GM18526 (cell line): ENCODE results near the gene ZBTB26.

Experiments used
- POLR2A ChIP-seq: IDR thresholded peaks from 3 replicates; pipeline ENCODE4 v1.6.1; 2011; ENCODE audit not compliant: insufficient read length; ENCODE audit errors: extremely low read depth

ZBTB26 gene

DNA sequence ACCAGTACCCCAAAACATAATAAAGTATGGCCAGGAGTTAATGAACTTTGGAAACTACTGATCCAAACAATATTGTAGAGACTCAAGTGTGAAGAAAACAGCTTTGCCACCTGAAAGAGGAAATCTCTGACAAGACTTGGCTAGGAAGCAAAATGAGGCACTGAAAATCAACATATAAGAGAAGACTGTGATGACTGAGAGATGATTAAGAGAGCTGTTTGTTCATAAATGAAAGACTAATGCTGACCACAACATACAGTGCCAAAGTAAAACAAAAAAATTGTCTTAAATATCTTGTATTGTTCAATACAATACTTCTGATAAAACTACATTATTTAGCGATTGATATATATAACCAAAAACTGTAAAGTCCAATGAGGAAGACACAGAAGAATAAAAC, 33.3 kb downstream of the ZBTB26 start:
- no peak for TF ChIP-seq POLR2A

DNA sequence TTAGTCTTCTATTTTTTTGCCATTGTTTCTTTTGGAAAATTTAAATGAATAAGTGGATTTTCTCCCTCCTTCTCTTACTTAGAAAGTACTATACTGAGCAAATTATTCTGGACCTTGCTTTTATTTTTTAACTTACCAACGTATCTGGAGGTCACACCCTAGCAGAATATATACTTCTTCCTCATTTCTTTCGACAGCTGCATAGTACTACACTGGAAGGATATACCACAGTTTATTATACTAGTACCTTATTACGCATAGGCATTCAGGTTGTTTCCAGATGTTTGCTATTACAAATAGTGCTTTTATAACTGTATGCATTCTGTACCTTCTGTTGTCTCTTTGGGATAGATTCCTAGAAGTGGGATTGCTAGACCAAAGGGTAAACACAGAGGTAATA, 42.8 kb downstream of the ZBTB26 start:
- TF ChIP-seq POLR2A: no peak

DNA sequence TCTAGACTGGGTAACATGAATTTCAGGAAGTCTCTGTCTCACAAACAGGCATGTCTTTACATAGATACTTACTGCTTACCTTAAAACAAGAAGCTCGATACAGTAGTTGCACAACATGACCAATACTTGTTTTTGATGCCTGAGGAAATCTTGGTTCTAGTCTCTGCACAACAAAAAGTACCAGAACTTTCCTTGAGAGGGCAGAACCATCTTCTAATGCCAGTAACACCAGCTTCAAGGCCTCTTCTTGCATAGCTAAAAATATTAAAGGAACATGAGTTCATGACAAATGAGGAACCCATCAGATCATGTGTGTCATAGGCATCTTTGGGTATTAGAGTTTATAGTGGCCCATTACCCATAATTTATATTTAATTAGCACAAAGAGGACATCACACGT, 48.2 kb downstream of the ZBTB26 start:
- no peak for TF ChIP-seq POLR2A

DNA sequence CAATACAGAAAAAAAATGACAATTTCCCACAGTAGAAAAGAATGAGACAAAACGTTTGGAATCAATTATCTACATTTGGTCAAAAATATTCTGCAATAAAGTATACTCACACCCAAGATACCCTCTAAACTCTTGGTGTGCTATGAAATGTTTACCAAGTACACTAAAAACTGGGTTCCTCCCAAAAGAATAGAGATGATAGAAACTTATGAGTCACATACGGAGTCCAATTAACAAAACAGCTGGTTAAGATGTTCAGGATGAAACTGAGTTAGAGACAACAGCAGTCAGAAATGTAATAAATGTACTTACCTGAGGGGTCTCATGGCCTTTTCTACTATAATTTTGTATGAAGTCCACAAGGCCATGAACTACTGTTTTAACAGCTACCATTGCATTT, 51.9 kb downstream of the ZBTB26 start:
- TF ChIP-seq POLR2A: no peak

DNA sequence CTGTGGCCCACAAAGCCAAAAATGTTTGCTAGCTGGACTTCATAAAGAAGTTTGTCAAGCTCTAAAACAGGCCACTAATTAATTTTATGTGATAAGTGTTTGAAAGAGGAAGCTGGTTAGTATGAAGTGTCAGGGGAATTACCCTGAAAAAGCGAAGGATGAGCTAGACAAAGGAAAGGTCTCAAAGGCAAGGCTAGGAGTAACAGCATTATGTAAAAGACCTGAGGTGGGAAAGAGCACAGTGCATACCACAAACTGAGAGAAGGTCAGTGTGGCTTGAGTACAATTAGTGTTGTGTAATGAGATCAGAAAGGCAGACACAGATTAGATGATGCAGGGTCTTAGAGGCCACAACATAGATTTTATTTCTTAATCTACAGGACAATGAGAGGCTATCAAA, 55.8 kb downstream of the ZBTB26 start:
- no peak for TF ChIP-seq POLR2A

DNA sequence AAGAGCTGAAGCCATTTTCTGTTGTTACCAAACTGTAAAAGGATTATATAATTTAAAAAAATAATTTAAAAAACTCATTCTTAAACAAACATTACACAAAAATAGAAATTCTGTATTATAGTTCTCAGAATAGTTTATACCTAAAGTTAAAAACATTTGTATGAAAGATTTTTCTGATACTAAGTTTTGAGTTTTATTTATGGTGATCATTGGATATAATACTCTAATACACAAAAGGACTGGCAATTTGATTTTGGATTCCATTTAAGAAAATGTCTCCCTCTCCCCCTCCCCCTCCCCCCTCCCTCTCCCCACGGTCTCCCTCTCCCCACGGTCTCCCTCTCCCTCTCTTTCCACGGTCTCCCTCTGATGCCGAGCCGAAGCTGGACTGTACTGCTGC, 65.2 kb downstream of the ZBTB26 start:
- no peak for TF ChIP-seq POLR2A
